ENCODE measurements around the gene SHISAL2A.

Gene SHISAL2A

GRCh38 chr1:52662645-52663313 is 29.8 kb downstream of the SHISAL2A start:
- DNase-seq: peak; percentile 67 to 71

- no peak for DNase-seq
These were observed 30.7 kb downstream of the SHISAL2A start for GRCh38 chr1:52663716-52664115.

GRCh38 chr1:52665006-52665941 is 32.3 kb downstream of the SHISAL2A start:
- no peak for DNase-seq

GRCh38 chr1:52667290-52667689 is 34.3 kb downstream of the SHISAL2A start:
- no peak for DNase-seq

GRCh38 chr1:52667984-52668383 is 35.0 kb downstream of the SHISAL2A start:
- no peak for DNase-seq

- DNase-seq: no peak
These were observed 35.7 kb downstream of the SHISAL2A start for GRCh38 chr1:52668711-52669110.

GRCh38 chr1:52669696-52670095 is 36.7 kb downstream of the SHISAL2A start:
- no peak for DNase-seq

- no peak for DNase-seq
These were observed 37.6 kb downstream of the SHISAL2A start for GRCh38 chr1:52670604-52671003.

- DNase-seq: no peak
These were observed 40.0 kb downstream of the SHISAL2A start for GRCh38 chr1:52672946-52673345.

GRCh38 chr1:52673513-52673912 is 40.5 kb downstream of the SHISAL2A start:
- DNase-seq: no peak

- peak in 1 of 2 experiments; percentile 20 for DNase-seq
These were observed 41.8 kb downstream of the SHISAL2A start for GRCh38 chr1:52674497-52675384.

- DNase-seq: no peak
These were observed 43.4 kb downstream of the SHISAL2A start for GRCh38 chr1:52676249-52676903.

- DNase-seq: peak; percentile 23 to 45
These were observed 44.3 kb downstream of the SHISAL2A start for GRCh38 chr1:52677076-52677806.

- no peak for DNase-seq
These were observed 46.1 kb downstream of the SHISAL2A start for GRCh38 chr1:52679048-52679447.

GRCh38 chr1:52679498-52679897 is 46.5 kb downstream of the SHISAL2A start:
- DNase-seq: no peak

GRCh38 chr1:52680353-52680752 is 47.4 kb downstream of the SHISAL2A start:
- DNase-seq: no peak

- DNase-seq: no peak
These were observed 48.2 kb downstream of the SHISAL2A start for GRCh38 chr1:52681136-52681535.

GRCh38 chr1:52683367-52683940 is 50.5 kb downstream of the SHISAL2A start:
- DNase-seq: no peak

GRCh38 chr1:52684545-52684944 is 51.6 kb downstream of the SHISAL2A start:
- no peak for DNase-seq

- DNase-seq: peak in 1 of 2 experiments; percentile 73
These were observed 53.3 kb downstream of the SHISAL2A start for GRCh38 chr1:52686261-52686751.

GRCh38 chr1:52686830-52687229 is 53.9 kb downstream of the SHISAL2A start:
- no peak for DNase-seq
